Left lung (tissue), 10 donors: ENCODE data around the gene NINJ1. TPM values are rescaled to one million over a fixed set of nuclear protein-coding genes. Genes with fewer than 3 reads are reported as not detected.
A peak's percentile ranks its signal among the peaks of the same experiment; 100 is the strongest.
"Not testable (repeated sequence)": the region's sequence is repeated elsewhere in the genome, so short reads cannot be mapped to it uniquely, and the experiment has no call there.

Source experiments
- ATAC-seq: fragments of 200-7000 bp; cut with Tn5 transposase; one replicate; pipeline ENCODE4 v1.9.1; 2020; ENCODE audit warnings: moderate library complexity
- DNase-seq, 4 donors: peaks; one replicate each; pipeline ENCODE4 v3.0.0-alpha.2; 2013 to 2020
- H3K27ac ChIP-seq, 2 donors: fragments of 200-600 bp; sonication (generic) in 1 of 2; one replicate each; pipeline versions ENCODE4 v1.5.0 to v1.8.0; 2020 to 2021
- H3K27me3 ChIP-seq, 2 donors: fragments of 200-600 bp; sonication (generic) in 1 of 2; one replicate each; pipeline versions ENCODE4 v1.5.0 to v1.8.0; 2020 to 2021
- H3K36me3 ChIP-seq, 2 donors: fragments of 200-600 bp; sonication (generic) in 1 of 2; one replicate each; pipeline versions ENCODE4 v1.5.0 to v1.8.0; 2020 to 2021
- H3K4me1 ChIP-seq, 2 donors: fragments of 200-600 bp; one replicate each; pipeline ENCODE4 v1.8.0; 2021
- H3K4me3 ChIP-seq, 2 donors: fragments of 200-600 bp; sonication (generic) in 1 of 2; one replicate each; pipeline versions ENCODE4 v1.5.0 to v1.8.0; 2020 to 2021; ENCODE audit warnings: mild to moderate bottlenecking in 1 of 2
- H3K9me3 ChIP-seq, 2 donors: fragments of 200-600 bp; sonication (generic) in 1 of 2; one replicate each; pipeline versions ENCODE4 v1.5.0 to v1.8.0; 2020 to 2021
- CTCF ChIP-seq, 2 donors: fragments of 200-600 bp; sonication (generic) in 1 of 2; IDR thresholded peaks; one replicate each; pipeline versions ENCODE4 v1.5.0 to v1.8.0; 2021; ENCODE audit warnings: antibody characterized with exemption in 2 of 2
- intact Hi-C, 2 donors: fragments of 100-400 bp; cut with DNase I; formaldehyde crosslinking; loops; one replicate each; pipeline versions ENCODE4 v1.11.2 to v1.14.2; 2022
- polyA plus RNA-seq, 6 donors: library from polyadenylated mRNA; unstranded; fragments of 120-200 nt; gene quantifications; one replicate each; pipeline ENCODE4 v1.2.1, GENCODE V29; 2013; ENCODE audit not compliant: insufficient read length in 6 of 6
- total RNA-seq, 2 donors: library from RNA; stranded (reverse); fragmentation: NEBNext Ultra II Directional; extraction: Animal tissue kit (Norgen Biotek cat#: 25700); gene quantifications; one replicate each; pipeline ENCODE4 v1.2.1, GENCODE V29; 2021
- donor health status: DM: no; HTN: yes; CAD: no.
- donor health status: DM: no; HTN: no; CAD: no.

NINJ1 gene
- total and polyA plus RNA-seq, 8 donors = 29.8 to 83.5 (median 37.8) TPM

GRCh38 chr9:93108291-93109041 lies 25.6 kb downstream of the NINJ1 start:
- peaks cover 0 to 48% of the 10 kb centered on the region in 2 donors for H3K36me3 ChIP-seq
- DNase-seq (peak in 2 of 4 donors; percentile 36 to 80), ATAC-seq (no peak)
- no peaks in the 10 kb centered on the region for H3K27me3 ChIP-seq
- peaks cover 0 to 3% of the 10 kb centered on the region in 2 donors for H3K9me3 ChIP-seq
- no peak overlapping the region for H3K4me3 ChIP-seq
- TF ChIP-seq CTCF (IDR thresholded peaks at IDR 0.05) = no peak
- H3K27ac ChIP-seq = peak overlapping the region in 1 of 2 donors; percentile 90
- intact Hi-C loops = loop anchor here in 1 of 2 donors (5.0 kb wide), 1 partner anchor 106 kb away; no protein-coding TSS in a partner anchor
- peaks cover 0 to 66% of the 10 kb centered on the region in 2 donors for H3K4me1 ChIP-seq

GRCh38 chr9:93107825-93108161 lies 26.3 kb downstream of the NINJ1 start:
- Histone ChIP-seq H3K27me3 (no peaks in the 10 kb centered on the region), H3K4me3 (no peak overlapping the region), H3K27ac (no peak overlapping the region), H3K9me3 (peaks cover 0 to 3% of the 10 kb centered on the region in 2 donors), H3K4me1 (peaks cover 0 to 63% of the 10 kb centered on the region in 2 donors), H3K36me3 (peaks cover 0 to 43% of the 10 kb centered on the region in 2 donors)
- intact Hi-C loops = loop anchor here in 1 of 2 donors (5.0 kb wide), 1 partner anchor 105 kb away; no protein-coding TSS in a partner anchor
- DNase-seq (peak in 1 of 4 donors; percentile 20), ATAC-seq (no peak)
- TF ChIP-seq CTCF (IDR thresholded peaks at IDR 0.05) = no peak

DNA sequence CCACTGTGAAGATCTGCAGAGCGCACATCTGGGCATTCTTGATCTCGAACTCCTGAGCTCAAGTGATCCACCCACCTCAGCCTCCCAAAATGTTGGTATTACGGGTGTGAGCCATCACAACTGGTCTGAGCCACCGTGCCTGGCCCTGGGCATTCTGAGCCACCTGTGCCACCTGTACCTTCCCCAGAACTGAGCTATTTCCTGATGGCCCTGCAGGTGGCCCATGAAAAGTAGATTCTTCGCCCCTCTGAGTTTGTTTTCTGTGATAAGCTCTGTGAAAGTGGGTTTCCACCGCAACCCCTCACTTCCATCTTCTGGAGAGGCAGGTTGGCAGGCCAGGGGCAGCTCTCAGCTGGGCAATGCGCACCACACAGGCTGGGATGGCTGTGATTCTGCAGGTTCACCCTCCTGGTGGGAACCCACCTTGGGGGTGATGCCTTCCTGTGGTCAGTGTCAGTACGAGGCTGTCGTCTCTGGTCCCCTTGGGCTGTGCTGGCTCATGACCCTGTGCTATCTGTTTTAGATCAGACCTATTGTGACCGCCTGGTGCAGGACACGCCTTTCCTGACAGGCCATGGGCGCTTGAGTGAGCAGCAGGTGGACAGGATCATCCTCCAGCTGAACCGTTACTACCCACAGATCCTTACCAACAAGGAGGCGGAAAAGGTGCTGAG lies 26.8 kb downstream of the NINJ1 start:
- Histone ChIP-seq H3K36me3 (peaks cover 0 to 38% of the 10 kb centered on the region in 2 donors), H3K9me3 (peaks cover 0 to 3% of the 10 kb centered on the region in 2 donors), H3K27me3 (no peaks in the 10 kb centered on the region), H3K4me3 (no peak overlapping the region), H3K27ac (no peak overlapping the region), H3K4me1 (peaks cover 0 to 63% of the 10 kb centered on the region in 2 donors)
- ATAC-seq (no peak), DNase-seq (peak in 2 of 4 donors; percentile 27 to 53)
- TF ChIP-seq CTCF (IDR thresholded peaks at IDR 0.05) = no peak
- intact Hi-C loops = loop anchor here in 1 of 2 donors (5.0 kb wide), 1 partner anchor 105 kb away; no protein-coding TSS in a partner anchor

- no peak overlapping the region for H3K4me3 ChIP-seq
- TF ChIP-seq CTCF (IDR thresholded peaks at IDR 0.05) = no peak
- H3K9me3 ChIP-seq = peaks cover 0 to 3% of the 10 kb centered on the region in 2 donors
- H3K27ac ChIP-seq = no peak overlapping the region
- H3K4me1 ChIP-seq = peaks cover 0 to 49% of the 10 kb centered on the region in 2 donors
- intact Hi-C loops = loop anchor here in 1 of 2 donors (5.0 kb wide), 1 partner anchor 103 kb away; no protein-coding TSS in a partner anchor
- ATAC-seq = no peak
- no peak for DNase-seq
- H3K27me3 ChIP-seq = no peaks in the 10 kb centered on the region
- H3K36me3 ChIP-seq = peaks cover 0 to 21% of the 10 kb centered on the region in 2 donors
Observed at GRCh38 chr9:93105620-93106019, 28.4 kb downstream of the NINJ1 start.

GRCh38 chr9:93101086-93101485 lies 33.0 kb downstream of the NINJ1 start:
- H3K4me1 ChIP-seq = peaks cover 31 to 52% of the 10 kb centered on the region in 2 donors
- H3K4me3 ChIP-seq, H3K27me3 ChIP-seq, H3K9me3 ChIP-seq, intact Hi-C loops, ATAC-seq, H3K27ac ChIP-seq, H3K36me3 ChIP-seq: not testable (repeated sequence)
- DNase-seq = peak in 2 of 4 donors; percentile 9 to 19
